Activated CD4-positive, alpha-beta T cell treated with anti-CD3 and anti-CD28 coated beads for 36 hours (primary cell): ENCODE measurements around the gene NGEF. TPM values are rescaled to one million over a fixed set of nuclear protein-coding genes. Genes with fewer than 3 reads are reported as not detected.
A peak's percentile ranks its signal among the peaks of the same experiment; 100 is the strongest.
"Not testable (repeated sequence)": the region's sequence is repeated elsewhere in the genome, so short reads cannot be mapped to it uniquely, and the experiment has no call there.

Experiments
- ATAC-seq: fragments of 200-7000 bp; cut with Tn5 transposase; one replicate; pipeline ENCODE4 v1.10.0; 2021; ENCODE audit warnings: mild to moderate bottlenecking, moderate library complexity
- CTCF ChIA-PET: fragments of 350-600 bp; sonication (Branson Sonifier 250); formaldehyde crosslinking; loops from one replicate; lab custom pipeline; 2021; ENCODE audit warnings: antibody characterized with exemption; lab: Charles Lee
- POLR2A ChIA-PET: fragments of 350-600 bp; sonication (Branson Sonifier 250); formaldehyde crosslinking; loops from one replicate; lab custom pipeline; 2021; ENCODE audit warnings: antibody characterized with exemption, inconsistent platforms; lab: Charles Lee
- DNase-seq: peaks from one replicate; pipeline ENCODE4 v3.0.0-alpha.2; 2020
- H3K27ac Mint-ChIP-seq: one replicate; pipeline ENCODE4 v1.8.0; 2021; ENCODE audit warnings: mixed read lengths
- H3K27me3 Mint-ChIP-seq: one replicate; pipeline ENCODE4 v1.8.0; 2021; ENCODE audit warnings: mixed read lengths
- H3K36me3 Mint-ChIP-seq: one replicate; pipeline ENCODE4 v1.8.0; 2021; ENCODE audit warnings: low read depth, mixed read lengths
- H3K4me1 Mint-ChIP-seq: one replicate; pipeline ENCODE4 v1.8.0; 2021; ENCODE audit warnings: mixed read lengths
- H3K4me3 Mint-ChIP-seq: one replicate; pipeline ENCODE4 v1.8.0; 2021; ENCODE audit warnings: mild to moderate bottlenecking, moderate library complexity, mixed read lengths
- H3K9me3 Mint-ChIP-seq: one replicate; pipeline ENCODE4 v1.8.0; 2021; ENCODE audit warnings: low read depth, mixed read lengths
- intact Hi-C, 2 experiments: fragments of 100-400 bp; cut with DNase I in 1 of 2; cut with micrococcal nuclease in 1 of 2; formaldehyde crosslinking; loops; one replicate each; pipeline versions ENCODE4 v1.14.2 to v1.15.1; 2022 to 2024; cut with DNase I, micrococcal nuclease
- total RNA-seq, 2 experiments: library from RNA; stranded (reverse); gene quantifications; one replicate each; pipeline ENCODE4 v1.2.3, GENCODE V29; 2021

NGEF gene
- total RNA-seq, 2 experiments from 2014 or later, result 1.5 to 2.0 TPM

DNA sequence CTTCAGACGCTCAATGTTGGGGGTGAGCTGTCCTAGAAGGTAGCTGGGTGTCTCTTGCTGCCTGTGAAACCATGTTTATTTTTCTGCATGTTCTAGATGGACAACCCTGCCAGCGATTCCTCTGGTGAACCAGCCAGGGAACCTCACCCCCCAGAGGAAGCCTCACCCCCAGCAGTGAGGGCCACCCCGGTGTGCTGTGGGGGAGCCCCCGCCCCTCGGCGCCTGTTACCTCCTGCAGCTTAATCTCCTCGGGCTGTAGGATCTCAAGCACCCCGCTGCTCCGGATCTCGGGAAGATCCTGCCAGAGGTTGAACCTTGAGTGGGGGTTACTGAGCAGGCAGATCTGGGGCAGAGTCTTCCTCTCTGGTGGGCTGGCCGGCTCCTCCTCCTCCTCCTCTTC lies 93.0 kb downstream of the NGEF start:
- no peaks in the 10 kb centered on the region for H3K9me3 Mint-ChIP-seq
- peaks cover 47% of the 10 kb centered on the region for H3K27me3 Mint-ChIP-seq
- H3K4me3 Mint-ChIP-seq, result no peak overlapping the region
- CTCF ChIA-PET, result no interaction called here
- intact Hi-C loops, result no loop called here
- H3K4me1 Mint-ChIP-seq, result no peaks in the 10 kb centered on the region
- H3K27ac Mint-ChIP-seq, result no peak overlapping the region
- H3K36me3 Mint-ChIP-seq, result no peaks in the 10 kb centered on the region
- DNase-seq, result no peak
- no peak for ATAC-seq
- POLR2A ChIA-PET, result no interaction called here

DNA sequence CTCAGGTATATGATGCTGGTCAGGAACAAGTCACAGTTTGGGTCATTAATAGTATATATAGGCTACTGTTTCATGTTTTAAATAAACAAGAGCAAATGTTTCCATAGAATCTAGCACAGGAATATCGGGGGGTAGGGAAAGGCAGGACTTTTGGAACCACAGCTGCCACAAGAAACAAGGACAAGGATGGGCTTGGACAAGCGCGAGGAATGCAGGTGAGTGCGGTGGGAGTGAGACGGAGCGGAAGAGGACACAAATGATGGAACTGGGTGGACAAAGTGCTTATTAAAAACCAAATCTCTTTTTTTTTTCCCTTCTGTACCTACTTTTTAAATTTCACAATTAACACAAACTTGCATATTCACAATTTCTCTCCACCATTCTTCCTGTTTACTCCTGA lies 93.9 kb downstream of the NGEF start:
- CTCF ChIA-PET, result no interaction called here
- DNase-seq (no peak), ATAC-seq (no peak)
- Mint-ChIP-seq H3K9me3 (no peaks in the 10 kb centered on the region), H3K4me1 (no peaks in the 10 kb centered on the region), H3K27me3 (peaks cover 42% of the 10 kb centered on the region), H3K27ac (no peak overlapping the region), H3K36me3 (no peaks in the 10 kb centered on the region), H3K4me3 (no peak overlapping the region)
- intact Hi-C loops, result no loop called here
- POLR2A ChIA-PET, result no interaction called here

DNA sequence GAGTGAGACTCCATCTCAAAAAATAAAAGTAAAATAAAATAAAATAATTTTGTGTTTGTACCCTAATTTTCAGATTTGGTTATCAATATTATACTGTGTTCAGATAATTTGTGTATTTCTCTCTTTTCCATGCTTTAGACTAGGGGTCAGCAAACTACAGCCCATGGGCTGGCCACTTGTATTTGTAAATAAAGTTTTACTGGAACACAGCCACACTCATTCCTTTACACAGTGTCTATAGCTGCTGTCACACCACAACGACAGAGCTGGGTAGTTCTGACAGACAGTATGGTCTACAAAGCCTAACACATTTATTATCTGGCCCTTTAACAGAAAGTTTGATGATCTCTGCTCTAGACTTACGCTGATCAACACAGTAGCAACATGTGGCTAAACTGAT lies 99.2 kb downstream of the NGEF start:
- Mint-ChIP-seq H3K9me3 (peaks cover 11% of the 10 kb centered on the region), H3K36me3 (no peaks in the 10 kb centered on the region), H3K4me3 (no peak overlapping the region), H3K27me3 (peaks cover 39% of the 10 kb centered on the region), H3K4me1 (no peaks in the 10 kb centered on the region), H3K27ac (no peak overlapping the region)
- DNase-seq (no peak), ATAC-seq (no peak)
- CTCF ChIA-PET, result interaction anchor here (0.5 to 0.6 kb wide), 2 partner anchors 61 to 115 kb away, joined by 3 to 5 read pairs; no protein-coding TSS in a partner anchor
- POLR2A ChIA-PET, result no interaction called here
- intact Hi-C loops, result no loop called here

DNA sequence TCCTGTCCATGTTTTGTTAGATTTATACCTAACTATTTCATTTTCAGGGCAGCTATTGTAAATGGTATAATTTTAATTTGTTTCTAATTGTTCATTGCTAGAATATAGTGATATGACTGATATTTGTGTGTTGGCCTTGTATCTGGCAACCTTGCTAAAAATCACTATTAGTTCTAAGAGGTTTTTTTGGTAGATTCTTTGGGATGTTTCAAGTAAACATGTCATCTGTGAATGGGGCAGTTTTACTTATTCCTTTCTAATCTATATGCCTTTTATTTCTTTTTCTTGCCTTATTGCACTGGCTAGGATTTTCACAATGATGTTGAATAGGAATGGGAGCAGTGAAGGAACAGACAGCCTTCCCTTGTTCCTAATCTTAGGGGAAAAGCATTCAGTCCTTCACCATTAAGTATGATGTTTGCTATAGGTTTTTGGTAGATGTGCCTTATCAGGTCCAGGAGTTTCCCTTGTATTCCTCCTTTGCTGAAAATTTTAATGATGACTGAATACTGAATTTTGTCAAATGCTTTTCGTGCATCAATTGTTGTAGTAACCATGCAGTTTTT lies 101.3 kb downstream of the NGEF start:
- POLR2A ChIA-PET, result no interaction called here
- Mint-ChIP-seq H3K27ac (no peak overlapping the region), H3K4me1 (no peaks in the 10 kb centered on the region), H3K9me3 (peaks cover 11% of the 10 kb centered on the region), H3K36me3 (no peaks in the 10 kb centered on the region), H3K4me3 (no peak overlapping the region), H3K27me3 (peaks cover 36% of the 10 kb centered on the region)
- ATAC-seq (no peak), DNase-seq (no peak)
- intact Hi-C loops, result no loop called here
- CTCF ChIA-PET, result no interaction called here

GRCh38 chr2:232910376-232910775 lies 102.7 kb downstream of the NGEF start:
- Mint-ChIP-seq H3K36me3 (no peaks in the 10 kb centered on the region), H3K4me1 (no peaks in the 10 kb centered on the region), H3K27me3 (peaks cover 27% of the 10 kb centered on the region), H3K4me3 (no peak overlapping the region), H3K9me3 (peaks cover 11% of the 10 kb centered on the region), H3K27ac (no peak overlapping the region)
- CTCF ChIA-PET, result no interaction called here
- POLR2A ChIA-PET, result no interaction called here
- DNase-seq (no peak), ATAC-seq (no peak)
- intact Hi-C loops, result no loop called here

GRCh38 chr2:232908695-232909094 lies 104.4 kb downstream of the NGEF start:
- Mint-ChIP-seq H3K4me1 (no peaks in the 10 kb centered on the region), H3K27ac (no peak overlapping the region), H3K4me3 (no peak overlapping the region), H3K27me3 (peaks cover 22% of the 10 kb centered on the region), H3K36me3 (no peaks in the 10 kb centered on the region), H3K9me3 (peaks cover 11% of the 10 kb centered on the region)
- POLR2A ChIA-PET, result no interaction called here
- DNase-seq (no peak), ATAC-seq (no peak)
- intact Hi-C loops, result no loop called here
- CTCF ChIA-PET, result no interaction called here

- CTCF ChIA-PET, H3K36me3 Mint-ChIP-seq, POLR2A ChIA-PET, intact Hi-C loops, ATAC-seq, H3K4me3 Mint-ChIP-seq, DNase-seq, H3K4me1 Mint-ChIP-seq, H3K27ac Mint-ChIP-seq: not testable (repeated sequence)
- Mint-ChIP-seq H3K27me3 (peaks cover 17% of the 10 kb centered on the region), H3K9me3 (peaks cover 11% of the 10 kb centered on the region)
These were observed 105.4 kb downstream of the NGEF start for GRCh38 chr2:232907718-232908085.

- H3K4me3 Mint-ChIP-seq, DNase-seq, POLR2A ChIA-PET, H3K36me3 Mint-ChIP-seq, ATAC-seq, CTCF ChIA-PET, H3K4me1 Mint-ChIP-seq, intact Hi-C loops, H3K27ac Mint-ChIP-seq: not testable (repeated sequence)
- Mint-ChIP-seq H3K9me3 (peaks cover 11% of the 10 kb centered on the region), H3K27me3 (peaks cover 15% of the 10 kb centered on the region)
These were observed 106.0 kb downstream of the NGEF start for GRCh38 chr2:232906867-232907717.

- ATAC-seq, result no peak
- CTCF ChIA-PET, result no interaction called here
- POLR2A ChIA-PET, result no interaction called here
- Mint-ChIP-seq H3K27ac (no peak overlapping the region), H3K27me3 (peaks cover 1% of the 10 kb centered on the region), H3K9me3 (no peaks in the 10 kb centered on the region), H3K36me3 (no peaks in the 10 kb centered on the region), H3K4me3 (no peak overlapping the region), H3K4me1 (peaks cover 10% of the 10 kb centered on the region)
- no peak for DNase-seq
- intact Hi-C loops, result no loop called here
These were observed 109.1 kb downstream of the NGEF start for GRCh38 chr2:232903989-232904388.

GRCh38 chr2:232901736-232902578 lies 111.1 kb downstream of the NGEF start:
- ChIA-PET POLR2A (no interaction called here), CTCF (no interaction called here)
- peak; percentile 80 for DNase-seq
- Mint-ChIP-seq H3K27ac (peak overlapping the region; percentile 28), H3K36me3 (no peaks in the 10 kb centered on the region), H3K27me3 (no peaks in the 10 kb centered on the region), H3K9me3 (no peaks in the 10 kb centered on the region), H3K4me3 (peak overlapping the region; percentile 7), H3K4me1 (peaks cover 10% of the 10 kb centered on the region)
- intact Hi-C loops, result no loop called here
- ATAC-seq, result peak; percentile 86

DNA sequence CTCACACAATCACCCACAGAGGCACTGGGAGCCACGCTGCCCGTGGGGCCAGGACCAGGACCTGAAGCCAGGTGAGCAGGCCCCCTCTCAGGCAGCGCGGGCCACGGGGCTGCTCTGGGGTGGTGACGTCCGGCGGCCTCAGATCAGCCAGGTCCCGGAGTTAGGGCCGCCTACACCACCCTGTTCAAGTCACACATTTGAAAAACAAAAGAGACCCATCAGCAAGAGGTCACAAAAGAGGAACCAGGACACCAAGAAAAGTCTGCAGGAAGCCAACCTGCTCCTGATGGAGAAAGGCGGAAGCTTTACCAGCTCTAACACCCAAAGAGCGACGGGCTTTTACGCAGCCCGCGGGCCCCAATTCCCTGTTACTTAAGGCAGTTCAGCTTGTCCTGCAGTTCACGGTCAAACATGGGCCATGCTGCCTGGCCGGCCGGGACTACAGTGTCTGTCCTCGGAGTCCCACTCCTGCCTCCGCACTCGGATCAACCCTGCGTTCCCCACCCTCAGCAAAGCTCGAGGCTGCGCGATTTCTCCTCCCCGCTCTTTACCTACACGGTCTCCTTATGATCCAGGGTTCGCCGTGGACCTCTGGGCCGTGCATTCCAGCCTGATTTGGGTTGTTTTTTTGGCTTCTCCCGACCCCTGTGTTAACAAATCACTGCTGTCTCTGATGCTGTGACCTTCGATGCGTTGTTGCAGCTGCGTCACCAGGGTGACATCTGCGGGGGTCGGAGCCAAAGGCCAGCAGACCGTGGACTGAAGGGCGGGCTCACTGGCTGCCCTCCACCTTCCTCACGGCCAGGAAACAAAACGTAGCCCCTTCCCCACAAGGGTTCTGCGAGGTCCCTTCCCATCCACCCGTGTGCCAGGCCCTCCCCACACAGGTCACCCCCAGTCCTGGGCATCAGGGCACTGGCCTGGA lies 112.0 kb downstream of the NGEF start:
- ATAC-seq, result no peak
- POLR2A ChIA-PET, result no interaction called here
- intact Hi-C loops, result no loop called here

More for the DNA sequence above, 112.0 kb downstream of the NGEF start:
- H3K27me3 Mint-ChIP-seq, result no peaks in the 10 kb centered on the region
- peaks cover 12% of the 10 kb centered on the region for H3K4me1 Mint-ChIP-seq
- no peak for DNase-seq
- no peaks in the 10 kb centered on the region for H3K9me3 Mint-ChIP-seq
- no peak overlapping the region for H3K4me3 Mint-ChIP-seq
- no peaks in the 10 kb centered on the region for H3K36me3 Mint-ChIP-seq
- H3K27ac Mint-ChIP-seq, result peak overlapping the region; percentile 28
- CTCF ChIA-PET, result interaction anchor here (0.5 kb wide), 1 partner anchor 21 kb away, joined by 3 read pairs; no protein-coding TSS in a partner anchor
